ENCODE measurements around the gene TSHZ2.

The TSHZ2 gene

DNA sequence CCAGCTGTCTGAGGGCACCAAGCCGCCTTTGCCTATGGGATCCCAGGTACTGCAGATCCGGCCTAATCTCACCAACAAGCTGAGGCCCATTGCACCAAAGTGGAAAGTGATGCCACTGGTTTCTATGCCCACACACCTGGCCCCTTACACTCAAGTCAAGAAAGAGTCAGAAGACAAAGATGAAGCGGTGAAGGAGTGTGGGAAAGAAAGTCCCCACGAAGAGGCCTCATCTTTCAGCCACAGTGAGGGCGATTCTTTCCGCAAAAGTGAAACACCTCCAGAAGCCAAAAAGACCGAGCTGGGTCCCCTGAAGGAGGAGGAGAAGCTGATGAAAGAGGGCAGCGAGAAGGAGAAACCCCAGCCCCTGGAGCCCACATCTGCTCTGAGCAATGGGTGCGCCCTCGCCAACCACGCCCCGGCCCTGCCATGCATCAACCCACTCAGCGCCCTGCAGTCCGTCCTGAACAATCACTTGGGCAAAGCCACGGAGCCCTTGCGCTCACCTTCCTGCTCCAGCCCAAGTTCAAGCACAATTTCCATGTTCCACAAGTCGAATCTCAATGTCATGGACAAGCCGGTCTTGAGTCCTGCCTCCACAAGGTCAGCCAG is 283.0 kb downstream of the TSHZ2 start:
- DNase-seq = no peak

DNA sequence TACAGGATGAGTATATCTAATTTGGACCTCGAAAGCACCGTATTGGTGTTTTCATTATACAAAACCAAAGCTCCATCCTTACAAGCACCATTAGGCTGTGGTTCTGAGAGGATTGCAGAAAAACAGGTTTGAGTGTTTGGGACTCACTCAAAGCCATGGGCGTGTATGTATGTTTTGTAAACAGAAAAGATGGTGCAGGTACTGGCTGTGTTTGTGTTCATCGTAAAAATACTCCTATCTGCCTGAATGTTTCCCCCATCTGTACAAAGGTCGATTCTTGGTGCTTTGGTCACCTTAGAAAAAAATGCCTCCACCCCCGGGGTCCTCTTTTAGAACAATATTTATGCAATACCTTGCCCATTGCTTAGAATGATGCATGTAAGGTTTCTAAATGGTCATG is 286.6 kb downstream of the TSHZ2 start:
- no peak for DNase-seq

DNA sequence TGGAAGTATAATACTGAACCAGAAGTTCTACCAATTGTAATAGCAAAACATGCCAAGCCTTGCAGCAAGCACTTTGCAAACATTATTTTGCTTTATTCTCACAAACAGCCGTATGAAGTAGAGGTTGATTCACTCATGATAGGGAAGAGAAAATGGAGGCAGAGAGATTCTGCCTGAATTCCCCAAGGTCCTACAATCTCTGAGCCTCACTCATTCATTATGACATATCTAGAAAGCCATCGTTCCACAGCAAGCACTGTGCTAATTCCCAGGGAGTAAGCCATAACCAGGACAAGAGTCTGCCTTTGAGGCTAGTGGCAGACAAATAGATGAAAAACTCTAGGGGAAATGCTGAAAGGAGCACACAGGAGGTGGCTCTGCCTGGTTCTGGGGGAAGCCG is 288.0 kb downstream of the TSHZ2 start:
- no peak for DNase-seq

DNA sequence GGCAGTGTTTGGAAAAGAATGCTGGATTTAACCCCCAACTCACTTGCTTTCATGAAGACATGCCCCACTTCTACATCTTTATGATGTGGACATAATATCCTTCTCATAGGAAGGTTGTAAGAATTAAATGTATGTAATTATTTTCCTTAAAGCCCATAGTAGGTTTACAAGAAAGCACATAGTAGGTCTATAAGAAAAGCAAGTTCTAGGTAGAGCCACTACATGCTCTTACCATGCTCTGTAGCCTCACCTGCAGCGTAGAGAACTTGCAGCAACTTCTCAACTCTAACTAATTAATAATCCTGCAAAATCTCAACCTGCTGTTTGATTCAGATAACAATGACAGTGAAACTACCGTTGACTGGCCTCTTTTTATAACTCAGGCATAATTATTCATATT is 288.4 kb downstream of the TSHZ2 start:
- DNase-seq = no peak

DNA sequence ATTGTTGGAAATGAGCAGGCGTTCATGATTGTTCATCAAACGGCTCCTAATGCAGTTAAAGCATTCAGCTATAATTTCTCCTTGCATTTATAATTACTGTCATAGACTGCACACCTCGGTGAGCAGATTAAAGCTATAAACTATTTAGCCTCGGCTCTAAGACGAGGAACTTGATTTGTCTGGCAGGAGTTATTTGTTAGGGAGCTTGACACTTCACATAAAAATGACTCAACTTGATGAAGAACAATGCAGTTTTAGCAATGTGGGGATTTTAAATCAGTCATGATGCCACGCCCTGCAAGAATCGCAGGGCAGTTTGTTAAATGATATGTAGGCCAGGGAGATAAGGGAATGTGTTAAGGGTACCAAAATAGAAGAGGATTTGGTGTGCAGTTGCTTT is 290.2 kb downstream of the TSHZ2 start:
- DNase-seq = no peak

DNA sequence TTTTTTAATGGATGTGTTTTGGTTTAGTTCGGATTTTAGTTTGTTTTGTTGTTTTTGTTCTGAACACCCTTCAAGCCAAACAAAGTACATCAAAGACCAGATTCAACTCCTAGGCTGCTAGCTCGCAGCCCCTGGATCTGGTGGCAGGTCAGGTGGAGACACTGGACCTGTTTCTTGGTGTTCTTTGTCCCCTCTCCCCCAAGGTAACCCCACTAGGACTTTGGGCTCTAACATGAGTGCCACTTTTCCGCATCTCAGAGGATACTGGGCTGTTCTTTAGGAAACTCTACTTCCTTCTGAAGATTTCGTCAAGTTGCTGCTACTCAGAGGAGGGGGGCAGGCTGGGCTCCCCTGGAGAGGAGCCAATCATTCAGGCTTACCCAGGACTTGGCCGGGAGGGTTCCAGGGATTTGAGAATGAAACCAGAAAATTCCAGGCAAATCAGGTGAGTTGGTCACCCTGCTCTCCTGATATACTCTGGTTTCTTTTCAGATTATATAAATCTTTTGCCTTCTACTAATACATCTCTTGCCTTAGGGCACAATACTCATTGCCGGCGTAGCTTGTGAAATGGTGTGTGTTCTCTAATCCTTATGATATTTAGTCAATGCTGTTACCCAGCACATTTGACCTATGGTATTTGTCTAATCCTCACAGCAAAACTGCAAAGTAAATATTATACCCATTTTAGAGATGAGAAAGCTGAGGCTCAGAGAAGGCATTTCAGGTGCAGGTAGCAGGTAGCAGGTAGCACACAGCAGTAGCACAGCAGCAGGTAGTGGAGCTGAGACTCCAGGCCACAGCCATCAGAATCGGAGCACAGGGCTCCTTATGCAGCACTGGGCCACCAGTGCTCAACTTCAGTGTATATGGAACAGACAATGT is 291.6 kb downstream of the TSHZ2 start:
- no peak for DNase-seq

DNA sequence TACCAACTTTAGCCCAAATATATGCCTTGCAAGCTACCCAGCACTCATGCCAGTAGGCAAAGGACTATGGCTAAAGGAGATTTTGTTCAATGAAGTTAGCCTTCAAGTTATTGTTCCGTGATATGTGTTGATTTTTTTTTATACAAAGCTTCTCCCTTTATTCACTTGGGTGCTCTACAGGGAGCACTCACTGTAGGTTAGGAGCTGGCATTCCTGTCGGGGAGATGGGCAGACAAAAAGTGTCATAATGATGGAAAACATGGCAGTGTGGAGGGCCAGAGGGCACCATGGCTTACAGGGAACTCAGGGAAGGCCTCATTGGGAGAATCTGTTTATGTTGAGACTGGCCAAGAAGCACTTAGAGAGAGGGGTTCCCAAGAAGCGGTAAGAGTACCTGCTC is 292.4 kb downstream of the TSHZ2 start:
- DNase-seq = no peak

DNA sequence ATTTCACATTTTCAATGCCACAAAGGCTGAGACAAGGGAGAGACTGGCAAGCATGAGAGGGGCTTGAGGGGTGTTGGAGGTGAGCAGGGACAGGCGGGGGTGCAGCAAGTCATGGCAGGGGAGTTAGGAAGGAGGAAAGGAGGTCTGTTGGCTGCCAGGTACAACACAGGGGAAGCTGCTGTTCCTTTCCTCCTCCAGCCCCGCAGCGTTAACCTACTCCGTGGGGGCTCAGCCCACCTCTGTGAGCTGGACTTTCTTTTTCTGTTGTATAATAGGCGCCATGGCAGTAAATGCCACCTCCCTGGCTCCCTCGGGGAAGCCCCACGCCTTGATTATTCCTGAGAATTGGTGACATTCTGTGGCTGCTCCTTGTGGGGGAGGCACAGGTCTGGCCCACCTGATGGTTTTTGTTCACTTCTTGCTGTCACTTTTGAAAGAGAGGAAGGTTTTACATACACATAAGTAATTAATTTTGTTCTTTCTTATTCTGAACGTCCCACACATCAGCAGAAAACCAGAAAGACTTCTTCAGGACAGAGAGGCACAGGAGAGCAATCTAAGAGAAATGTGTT is 293.2 kb downstream of the TSHZ2 start:
- DNase-seq = no peak

DNA sequence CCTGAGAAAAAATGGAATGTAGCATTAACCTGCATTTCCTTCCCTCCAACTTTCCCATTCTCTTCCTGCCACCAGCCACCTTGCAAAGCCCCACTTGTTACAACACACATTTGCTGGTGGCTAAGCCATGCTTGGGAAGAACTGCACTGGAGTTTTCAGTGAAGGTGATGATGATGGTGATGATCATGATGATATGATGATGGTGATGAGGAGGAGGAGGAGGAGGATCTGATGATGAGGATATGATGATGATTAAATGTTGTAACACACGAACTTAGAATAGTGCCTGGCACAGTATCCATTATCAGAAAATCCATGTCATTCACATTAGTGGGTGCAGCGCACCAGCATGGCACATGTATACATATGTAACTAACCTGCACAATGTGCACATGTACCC is 297.2 kb downstream of the TSHZ2 start:
- no peak for DNase-seq

DNA sequence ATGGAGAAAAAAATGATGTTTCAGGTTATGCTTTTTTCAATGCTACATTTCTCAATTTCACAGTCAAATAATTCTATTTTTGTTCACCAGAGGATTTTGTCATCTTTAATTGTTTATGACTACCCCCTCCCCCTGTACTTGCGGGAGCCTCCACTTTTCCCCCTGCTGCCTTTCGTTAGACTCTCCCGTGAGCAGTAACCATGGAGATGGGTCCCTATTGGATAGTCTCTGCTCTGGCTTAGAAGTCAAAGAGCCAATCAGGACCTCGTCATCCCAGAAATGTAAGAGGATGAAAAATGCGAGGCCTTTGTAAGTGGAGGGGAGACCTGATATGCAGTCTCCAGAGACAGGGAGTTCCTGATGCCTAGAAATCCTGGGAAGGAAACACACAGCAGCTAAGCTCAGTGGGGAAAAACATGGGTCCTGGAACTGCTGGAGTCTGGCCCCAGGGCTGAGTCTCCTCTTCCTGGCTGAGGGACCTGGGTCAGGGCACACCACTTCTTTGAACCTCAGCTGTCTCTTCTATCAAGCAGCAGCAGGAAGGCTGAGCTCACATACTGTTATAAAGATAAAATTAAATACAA is 298.7 kb downstream of the TSHZ2 start:
- no peak for DNase-seq

DNA sequence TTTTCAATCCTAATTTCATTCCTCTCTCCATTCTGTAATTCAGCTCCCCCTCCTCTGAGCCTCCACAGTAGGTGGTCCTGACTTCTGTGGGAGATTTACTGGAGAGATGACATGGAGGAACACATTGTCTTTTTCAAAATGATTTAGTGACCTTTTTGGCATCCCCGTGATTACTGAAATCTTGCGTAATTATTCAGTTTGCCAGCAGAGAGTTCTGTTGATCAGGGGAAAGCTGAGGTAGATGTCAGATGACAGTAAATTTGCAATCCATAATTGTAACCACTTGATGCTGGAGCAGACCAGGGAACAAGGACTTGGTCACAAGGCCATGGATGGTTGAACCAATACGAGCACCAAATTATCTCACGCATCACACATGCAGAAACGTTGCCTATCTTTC is 302.2 kb downstream of the TSHZ2 start:
- DNase-seq = no peak

DNA sequence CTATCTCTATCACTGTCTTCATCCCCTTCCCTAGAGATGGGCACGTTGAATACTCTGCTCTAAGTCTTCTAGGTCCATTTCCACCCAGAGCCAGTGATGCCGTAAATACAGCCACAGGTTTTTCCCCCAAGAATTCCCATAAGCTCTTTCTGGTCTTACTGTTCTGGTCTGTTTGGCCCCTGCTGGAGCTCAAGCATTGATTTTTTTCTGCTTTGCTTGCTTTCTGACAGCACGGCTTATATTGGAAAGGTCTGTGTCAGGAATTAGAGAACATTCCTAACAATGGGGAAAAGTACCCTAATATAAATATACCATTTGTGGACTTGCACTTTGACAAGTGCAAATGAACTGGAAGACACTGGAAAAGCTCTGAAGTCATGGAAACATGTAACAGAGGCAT is 302.6 kb downstream of the TSHZ2 start:
- no peak for DNase-seq

DNA sequence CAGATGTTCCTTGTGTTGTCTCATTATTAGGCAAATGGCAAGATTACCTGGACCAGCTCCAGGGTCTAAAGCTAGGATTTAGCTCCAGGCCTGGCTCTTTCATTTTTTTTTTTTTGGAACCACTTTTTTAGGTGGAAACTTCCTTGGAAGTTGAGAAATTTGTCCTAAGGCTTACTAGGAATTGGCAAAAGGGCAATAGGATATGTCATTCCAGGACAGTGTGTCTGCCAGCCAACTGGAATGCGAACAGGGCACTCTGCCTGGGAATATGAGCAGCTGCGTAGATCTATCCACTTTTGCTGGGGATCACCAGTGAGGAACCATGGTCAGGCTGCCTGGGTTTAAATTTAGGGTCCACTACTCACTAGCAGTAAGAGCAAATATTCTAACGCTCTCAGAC is 304.0 kb downstream of the TSHZ2 start:
- DNase-seq = no peak

DNA sequence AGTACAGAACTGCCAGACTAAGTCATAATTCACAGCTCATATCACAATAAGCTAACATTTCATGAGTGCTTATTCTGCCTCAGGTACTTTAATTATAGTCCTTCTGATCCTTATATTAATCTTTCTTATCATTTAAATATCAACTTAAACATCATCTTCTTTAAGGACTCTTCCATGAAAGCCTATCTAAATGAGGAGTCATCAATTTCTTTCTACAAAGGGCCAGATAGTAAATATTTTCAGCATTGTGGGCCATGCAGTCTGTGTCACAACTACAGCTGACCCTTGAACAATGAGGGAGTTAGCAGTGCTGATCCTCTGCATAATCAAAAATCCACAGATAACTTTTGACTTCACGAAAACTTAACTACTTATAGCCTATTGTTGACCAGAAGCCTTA is 306.4 kb downstream of the TSHZ2 start:
- no peak for DNase-seq

DNA sequence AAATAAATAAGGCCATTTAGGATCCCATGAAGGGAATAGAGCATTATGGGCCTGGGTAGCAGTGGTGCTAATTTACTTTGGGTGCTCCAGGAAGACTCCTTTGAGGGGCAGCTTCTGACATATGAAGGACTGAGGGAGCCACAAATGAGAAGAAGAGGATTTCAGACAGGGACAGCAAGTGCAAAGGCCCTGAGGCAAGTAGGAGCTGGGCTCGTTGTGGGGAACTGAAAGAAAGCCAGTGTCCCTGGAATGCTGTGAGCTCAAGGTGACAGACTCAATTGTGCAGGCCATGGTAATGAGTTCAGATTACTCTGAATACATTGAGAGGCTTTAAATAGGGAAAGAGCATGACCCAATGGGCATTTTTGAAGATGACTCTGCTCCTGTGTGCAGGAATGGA is 307.6 kb downstream of the TSHZ2 start:
- no peak for DNase-seq

DNA sequence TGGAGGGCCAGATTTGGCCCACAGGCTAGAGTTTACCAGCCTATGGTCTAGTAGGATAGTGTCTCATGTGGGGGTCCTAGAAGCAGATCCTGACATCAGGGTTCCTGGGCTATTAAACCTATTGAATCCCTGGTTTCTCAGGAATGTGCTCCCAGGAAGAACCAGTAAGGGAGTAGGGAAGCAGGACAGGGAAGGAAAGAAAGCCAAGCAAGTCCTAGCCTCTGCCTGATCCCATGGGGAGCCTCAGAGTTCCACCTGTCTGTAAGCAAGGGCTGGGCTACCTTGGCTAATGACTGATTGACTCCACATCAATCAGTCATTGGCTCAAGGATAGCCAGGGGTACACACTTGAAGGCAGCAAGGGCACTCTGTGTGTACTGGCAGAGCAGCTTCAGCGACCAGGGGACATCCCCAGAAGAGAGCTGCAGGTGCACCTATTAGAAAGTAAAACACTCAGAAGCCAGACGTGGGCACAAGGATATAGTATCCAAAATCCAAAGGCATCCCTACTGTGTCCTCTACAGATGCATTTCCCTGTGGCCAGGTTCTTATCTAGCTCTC is 309.5 kb downstream of the TSHZ2 start:
- DNase-seq = no peak

DNA sequence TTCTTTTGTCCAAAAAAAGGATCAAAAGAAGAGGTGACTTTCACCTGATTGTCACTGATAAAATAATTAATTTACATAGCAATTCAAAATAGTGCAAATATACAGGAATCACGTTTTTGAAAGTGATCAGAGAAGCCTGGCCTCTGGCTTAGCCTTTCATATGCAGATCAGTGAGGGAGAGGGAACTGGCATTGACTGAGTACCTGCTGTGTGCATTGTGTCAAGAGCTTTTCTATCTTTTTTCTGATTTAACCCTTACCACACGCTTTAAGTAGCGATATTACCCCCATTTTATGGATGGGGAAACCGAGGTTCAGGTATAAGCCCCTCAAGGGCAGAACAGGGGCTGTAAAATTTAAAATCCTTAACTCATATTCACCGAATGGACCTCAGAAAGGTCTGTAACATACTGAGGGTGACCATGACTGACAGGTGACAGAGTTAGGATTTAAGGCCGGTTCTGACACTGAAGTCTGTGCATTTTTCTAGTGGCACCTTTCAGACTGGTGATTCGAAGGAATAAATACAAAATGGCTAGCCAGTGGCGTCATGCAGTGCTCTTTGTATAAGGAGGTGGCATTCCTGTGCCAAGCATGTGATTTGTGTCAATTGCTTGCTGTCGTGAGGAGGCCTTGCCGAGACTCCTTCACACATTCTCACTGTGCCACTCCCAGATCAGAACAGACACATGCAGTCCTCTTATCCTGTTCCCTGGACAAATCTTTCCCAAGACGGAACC is 310.2 kb downstream of the TSHZ2 start:
- no peak for DNase-seq

DNA sequence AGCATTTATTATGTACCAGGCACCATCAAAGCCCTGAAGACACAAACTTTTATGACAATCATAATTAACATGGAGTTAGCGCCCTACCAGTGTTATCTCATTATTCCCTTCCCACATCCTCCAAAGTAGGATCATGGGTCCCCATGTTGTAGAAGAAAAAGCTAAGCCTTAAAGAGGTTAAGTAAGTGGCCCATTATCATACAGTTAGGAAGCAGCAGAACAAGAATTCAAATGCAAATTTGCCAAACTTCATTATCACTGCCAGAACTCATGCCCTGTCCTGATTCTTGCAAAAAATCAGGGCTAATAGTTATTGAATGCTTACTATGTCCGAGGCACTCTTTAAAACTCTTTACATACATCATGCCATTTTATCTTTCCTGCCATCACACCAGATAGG is 310.9 kb downstream of the TSHZ2 start:
- no peak for DNase-seq

DNA sequence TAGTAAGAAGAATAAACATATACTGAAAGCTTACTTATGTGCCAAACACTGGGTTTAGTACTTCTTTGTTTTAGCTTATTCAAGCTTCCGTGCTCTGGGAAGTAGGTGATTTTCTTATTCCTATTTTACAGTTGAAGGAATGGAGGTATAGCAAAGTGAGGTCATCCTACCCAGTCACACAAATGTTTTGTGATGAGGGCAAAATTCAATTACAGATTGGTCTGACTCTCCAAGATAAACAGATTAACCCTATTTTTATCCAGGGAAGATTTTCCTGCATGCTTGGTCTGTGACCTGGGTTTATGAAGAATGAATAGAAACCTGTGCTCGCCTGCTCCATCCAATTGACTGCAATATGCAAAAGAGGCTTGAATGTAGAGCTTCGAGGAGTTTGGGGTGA is 311.4 kb downstream of the TSHZ2 start:
- DNase-seq = no peak

DNA sequence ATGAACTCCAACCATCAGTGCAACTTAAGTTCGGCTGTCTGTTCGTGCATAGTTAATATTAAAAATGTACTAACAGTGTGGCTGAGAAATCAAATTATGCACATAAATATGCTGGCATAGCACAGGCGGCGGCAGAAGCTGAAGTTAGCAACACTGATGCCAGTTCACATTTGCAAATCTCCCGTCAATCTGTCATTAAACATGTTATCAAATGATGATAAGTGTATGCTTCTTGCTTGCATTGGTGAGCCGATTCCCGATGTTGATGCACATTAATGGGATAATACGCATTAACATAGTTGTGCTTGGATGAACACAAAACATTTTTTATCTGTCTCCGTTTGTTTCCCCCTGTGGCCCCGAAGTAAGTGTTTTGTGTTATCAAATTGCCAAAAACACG is 312.1 kb downstream of the TSHZ2 start:
- DNase-seq = no peak

DNA sequence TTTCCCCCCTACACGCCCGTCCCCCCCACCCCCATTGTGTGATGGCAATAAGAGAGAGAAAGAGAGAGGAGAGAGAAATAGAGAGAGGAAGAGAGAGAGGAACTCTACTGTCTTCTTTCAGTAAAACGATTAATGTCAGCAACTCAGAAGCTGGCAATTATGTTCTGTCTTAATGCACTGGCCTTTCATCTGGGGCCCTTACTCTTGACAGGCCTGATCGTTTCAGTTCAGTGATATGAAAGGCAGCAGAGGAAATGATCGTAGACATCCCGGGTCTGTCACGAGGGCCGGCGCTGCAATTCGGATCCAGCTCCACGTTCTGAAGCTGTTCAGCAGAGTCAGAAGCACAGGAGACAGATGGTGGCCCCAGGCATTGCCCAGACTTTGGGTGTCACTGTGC is 312.5 kb downstream of the TSHZ2 start:
- DNase-seq = no peak

DNA sequence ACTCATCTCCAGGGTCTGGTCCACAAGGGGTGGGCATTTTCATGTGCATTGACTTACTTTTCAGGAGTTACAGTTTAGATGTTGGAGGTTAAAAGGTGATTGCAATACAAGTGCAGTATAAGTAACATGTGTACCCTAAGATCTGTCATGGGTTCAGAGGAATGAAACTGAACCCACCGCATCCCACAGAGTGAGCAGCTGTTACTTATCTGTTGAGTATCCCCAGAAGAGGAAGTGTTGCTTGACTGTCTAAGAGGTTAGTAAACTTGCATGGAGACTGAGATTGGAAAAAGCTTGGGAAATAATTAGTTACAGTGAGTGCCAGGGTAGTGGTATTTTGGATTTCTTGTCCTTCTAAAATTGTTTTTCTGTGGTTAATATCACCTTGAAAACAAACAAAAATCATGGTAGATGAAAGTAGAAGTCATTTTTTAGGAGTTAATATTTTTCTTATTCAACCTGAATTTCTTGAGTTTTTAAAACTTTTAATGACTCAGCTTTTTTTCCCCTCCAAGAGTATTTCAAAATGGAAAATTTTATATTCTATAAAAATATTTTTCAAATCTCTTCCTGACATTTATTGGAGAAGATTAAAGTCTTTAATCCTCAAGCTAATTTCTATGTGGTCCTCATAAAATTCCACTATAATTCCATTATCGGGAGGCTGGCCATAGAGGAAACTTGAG is 315.3 kb downstream of the TSHZ2 start:
- no peak for DNase-seq
